Measurements from ENCODE around the gene OR6X1. TPM values are rescaled to one million over a fixed set of nuclear protein-coding genes. Genes with fewer than 3 reads are reported as not detected.
A peak's percentile ranks its signal among the peaks of the same experiment; 100 is the strongest.

Gene OR6X1
- total and polyA plus RNA-seq, 9 of the 15 experiments (the other 6 are each of a cell fraction or from before 2014, with no cell fraction given) = not detected

DNA sequence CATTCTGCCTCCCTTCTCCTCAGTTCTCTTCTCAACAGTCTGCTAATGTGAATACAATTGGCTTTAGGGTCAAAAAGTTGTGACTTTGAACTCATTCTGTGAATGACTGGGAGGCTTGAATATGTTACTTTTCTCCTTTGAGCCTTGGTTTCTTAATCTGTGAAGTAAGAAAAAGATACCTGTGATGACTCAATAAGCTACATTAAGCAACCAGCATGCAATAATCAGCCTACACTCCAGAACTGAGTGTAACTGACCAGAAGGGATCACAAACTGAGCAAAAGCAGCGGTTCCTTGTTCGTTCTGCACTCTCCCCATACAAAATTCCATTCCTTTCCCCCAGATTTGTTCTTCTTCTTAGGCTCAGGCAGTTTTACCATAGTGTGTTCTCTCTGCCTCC is 36.3 kb downstream of the OR6X1 start:
- DNase-seq (ENCODE audit: extremely low read depth in 1 of 4, low spot score in 3 of 4) = no peak
- H3K9ac ChIP-seq (ENCODE audit: insufficient read depth in 1 of 2, low read depth in 2 of 2, low read length in 2 of 2) = no peak overlapping the region
- H3K27me3 ChIP-seq (ENCODE audit: control insufficient read depth in 2 of 2, insufficient read depth in 2 of 2, low read length in 2 of 2) = 0 out of 5 replicates have a peak, but pooled peaks cover 0 to 6% of the 10 kb centered on the region in 2 experiments
- CTCF ChIA-PET (ENCODE audit: low intra/inter-chr PET ratio) = no interaction called here
- TF ChIP-seq ZNF431 (CRISPR knock-in tag; IDR thresholded peaks at IDR 0.05) = no peak
- TF ChIP-seq PPARD (CRISPR knock-in tag; IDR thresholded peaks at IDR 0.05) = no peak
- TF ChIP-seq, protein P1, sequence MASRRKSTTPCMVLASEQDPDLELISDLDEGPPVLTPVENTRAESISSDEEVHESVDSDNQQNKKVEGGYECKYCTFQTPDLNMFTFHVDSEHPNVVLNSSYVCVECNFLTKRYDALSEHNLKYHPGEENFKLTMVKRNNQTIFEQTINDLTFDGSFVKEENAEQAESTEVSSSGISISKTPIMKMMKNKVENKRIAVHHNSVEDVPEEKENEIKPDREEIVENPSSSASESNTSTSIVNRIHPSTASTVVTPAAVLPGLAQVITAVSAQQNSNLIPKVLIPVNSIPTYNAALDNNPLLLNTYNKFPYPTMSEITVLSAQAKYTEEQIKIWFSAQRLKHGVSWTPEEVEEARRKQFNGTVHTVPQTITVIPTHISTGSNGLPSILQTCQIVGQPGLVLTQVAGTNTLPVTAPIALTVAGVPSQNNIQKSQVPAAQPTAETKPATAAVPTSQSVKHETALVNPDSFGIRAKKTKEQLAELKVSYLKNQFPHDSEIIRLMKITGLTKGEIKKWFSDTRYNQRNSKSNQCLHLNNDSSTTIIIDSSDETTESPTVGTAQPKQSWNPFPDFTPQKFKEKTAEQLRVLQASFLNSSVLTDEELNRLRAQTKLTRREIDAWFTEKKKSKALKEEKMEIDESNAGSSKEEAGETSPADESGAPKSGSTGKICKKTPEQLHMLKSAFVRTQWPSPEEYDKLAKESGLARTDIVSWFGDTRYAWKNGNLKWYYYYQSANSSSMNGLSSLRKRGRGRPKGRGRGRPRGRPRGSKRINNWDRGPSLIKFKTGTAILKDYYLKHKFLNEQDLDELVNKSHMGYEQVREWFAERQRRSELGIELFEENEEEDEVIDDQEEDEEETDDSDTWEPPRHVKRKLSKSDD (conservative IDR thresholded peaks at IDR 0.05; ENCODE audit: low read length) = no peak
- TF ChIP-seq CEBPG (CRISPR knock-in tag; IDR thresholded peaks at IDR 0.05) = no peak
- TF ChIP-seq CEBPG (tag; conservative IDR thresholded peaks at IDR 0.05 in 1 of 2, IDR thresholded peaks at IDR 0.05 in 1 of 2) = peak; percentile 13 to 73; a peak in 2 of 4 replicates
- TF ChIP-seq TRIM24 (IDR thresholded peaks at IDR 0.05) = peak; percentile 32 to 67; a peak in 1 of 4 replicates
- H3K4me1 ChIP-seq (replicated peaks in 1 of 2; ENCODE audit: control insufficient read depth in 2 of 2, insufficient read depth in 2 of 2, low read length in 2 of 2) = no peaks in the 10 kb centered on the region
- no peaks in the 10 kb centered on the region; the same call in 1 of the 2 replicates for H4K20me1 ChIP-seq (replicated peaks; ENCODE audit: control insufficient read depth, insufficient read depth, low read length)
- no TSS peak for BruUV-seq (replicated peaks)
- WGBS (ENCODE audit: insufficient coverage, low coverage, missing lambda C conversion rate) = 0% methylated on average over 2 of the region's 2 CpGs
- POLR2A ChIA-PET = no interaction called here
- H2AFZ ChIP-seq (ENCODE audit: low read depth, low read length) = no peak overlapping the region
- in situ Hi-C loops (cut with MboI) (no loop called here), intact Hi-C loops (cut with micrococcal nuclease) (no loop called here)
- H3K79me2 ChIP-seq (ENCODE audit: control insufficient read depth, insufficient read depth, low read length) = no peaks in the 10 kb centered on the region
- no peak for FAIRE-seq
- no peaks in the 10 kb centered on the region for H3K9me1 ChIP-seq (ENCODE audit: control insufficient read depth, insufficient read depth, low read length)
- ATAC-seq = no peak
- H3K4me2 ChIP-seq (ENCODE audit: insufficient read depth, low read length) = no peak overlapping the region
- H3K36me3 ChIP-seq (ENCODE audit: control insufficient read depth, insufficient read depth, low read length) = no peaks in the 10 kb centered on the region
- no peak overlapping the region for H3K4me3 ChIP-seq
- H3K27ac ChIP-seq (ENCODE audit: extremely low read depth, low read depth, low read length) = no peak overlapping the region
- H3K9me3 ChIP-seq (replicated peaks; ENCODE audit: control insufficient read depth, insufficient read depth, low read depth, low read length) = no peaks in the 10 kb centered on the region

Measured in K562 (cell line).